Measurements from ENCODE around the gene NCKAP1.

GRCh38 chr2:183072177-183072576 lies 33.9 kb upstream of the NCKAP1 start:
- TF ChIP-seq, protein P1, sequence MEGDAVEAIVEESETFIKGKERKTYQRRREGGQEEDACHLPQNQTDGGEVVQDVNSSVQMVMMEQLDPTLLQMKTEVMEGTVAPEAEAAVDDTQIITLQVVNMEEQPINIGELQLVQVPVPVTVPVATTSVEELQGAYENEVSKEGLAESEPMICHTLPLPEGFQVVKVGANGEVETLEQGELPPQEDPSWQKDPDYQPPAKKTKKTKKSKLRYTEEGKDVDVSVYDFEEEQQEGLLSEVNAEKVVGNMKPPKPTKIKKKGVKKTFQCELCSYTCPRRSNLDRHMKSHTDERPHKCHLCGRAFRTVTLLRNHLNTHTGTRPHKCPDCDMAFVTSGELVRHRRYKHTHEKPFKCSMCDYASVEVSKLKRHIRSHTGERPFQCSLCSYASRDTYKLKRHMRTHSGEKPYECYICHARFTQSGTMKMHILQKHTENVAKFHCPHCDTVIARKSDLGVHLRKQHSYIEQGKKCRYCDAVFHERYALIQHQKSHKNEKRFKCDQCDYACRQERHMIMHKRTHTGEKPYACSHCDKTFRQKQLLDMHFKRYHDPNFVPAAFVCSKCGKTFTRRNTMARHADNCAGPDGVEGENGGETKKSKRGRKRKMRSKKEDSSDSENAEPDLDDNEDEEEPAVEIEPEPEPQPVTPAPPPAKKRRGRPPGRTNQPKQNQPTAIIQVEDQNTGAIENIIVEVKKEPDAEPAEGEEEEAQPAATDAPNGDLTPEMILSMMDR (IDR thresholded peaks at IDR 0.05 in 8 of 11, conservative IDR thresholded peaks at IDR 0.05 in 3 of 11): no peak
- no peak for TF ChIP-seq POLR2AphosphoS5 (IDR thresholded peaks at IDR 0.05)
